Mesenchymal stem cell (in vitro differentiated cells and primary cell): ENCODE results near the gene HIRA.

Experiments used
- DNase-seq: peaks from one replicate; pipeline ENCODE4 v3.0.0-alpha.2; 2013
- H2AFZ ChIP-seq: one replicate; pipeline ENCODE4 v1.6.1; 2013; ENCODE audit warnings: low read depth, mild to moderate bottlenecking, control low read depth, inconsistent platforms, low read length, moderate library complexity
- H2AK5ac ChIP-seq: 2 replicates; pipeline ENCODE4 v1.6.1; 2013; ENCODE audit warnings: low read length, moderate library complexity, mild to moderate bottlenecking, inconsistent platforms; ENCODE audit not compliant: severe bottlenecking
- H2BK120ac ChIP-seq: one replicate; pipeline ENCODE4 v1.6.1; 2013; ENCODE audit warnings: low read depth, mild to moderate bottlenecking, inconsistent platforms, low read length, moderate library complexity
- H2BK12ac ChIP-seq, 2 experiments: one replicate each; pipeline ENCODE4 v1.6.1; 2013; ENCODE audit warnings: inconsistent platforms in 2 of 2, low read length in 2 of 2, mild to moderate bottlenecking in 2 of 2, moderate library complexity in 2 of 2, control low read depth in 1 of 2
- H2BK15ac ChIP-seq: one replicate; pipeline ENCODE4 v1.6.1; 2013; ENCODE audit warnings: mild to moderate bottlenecking, low read depth, inconsistent platforms; ENCODE audit not compliant: poor library complexity, severe bottlenecking
- H2BK5ac ChIP-seq: 2 replicates; pipeline ENCODE4 v1.6.1; 2013; ENCODE audit warnings: low read depth, mild to moderate bottlenecking, low read length, control low read depth, inconsistent platforms; ENCODE audit not compliant: poor library complexity, severe bottlenecking
- H3K14ac ChIP-seq, 2 experiments: one replicate each; pipeline ENCODE4 v1.6.1; 2013; ENCODE audit warnings: inconsistent platforms in 2 of 2, low read length in 2 of 2, control low read depth in 1 of 2, mild to moderate bottlenecking in 1 of 2, moderate library complexity in 1 of 2
- H3K18ac ChIP-seq, 2 experiments: one replicate each; pipeline ENCODE4 v1.6.1; 2013; ENCODE audit warnings: inconsistent platforms in 2 of 2, low read length in 2 of 2, control low read depth in 1 of 2, low read depth in 1 of 2, mild to moderate bottlenecking in 1 of 2
- H3K23ac ChIP-seq, 2 experiments: one replicate each; pipeline ENCODE4 v1.6.1; 2013; ENCODE audit warnings: inconsistent platforms in 2 of 2, low read length in 2 of 2, mild to moderate bottlenecking in 2 of 2, moderate library complexity in 2 of 2, control low read depth in 1 of 2
- H3K27ac ChIP-seq: 2 replicates; pipeline ENCODE4 v1.5.1; 2013; ENCODE audit warnings: mild to moderate bottlenecking, moderate library complexity, low read length, control low read depth, inconsistent platforms; ENCODE audit not compliant: poor library complexity, severe bottlenecking
- H3K27me3 ChIP-seq, 2 experiments: 2 replicates each; pipeline versions ENCODE4 v1.6.1 to v1.7.0; 2013; ENCODE audit warnings: low read length in 2 of 2, mild to moderate bottlenecking in 2 of 2, moderate library complexity in 2 of 2, control low read depth in 1 of 2, inconsistent platforms in 1 of 2; ENCODE audit not compliant: control insufficient read depth in 1 of 2, insufficient read depth in 1 of 2
- H3K36me3 ChIP-seq, 2 experiments: 2 replicates each; pipeline versions ENCODE4 v1.6.1 to v1.7.0; 2013; ENCODE audit warnings: low read length in 2 of 2, control low read depth in 1 of 2, inconsistent platforms in 1 of 2, low read depth in 1 of 2, mild to moderate bottlenecking in 1 of 2; ENCODE audit not compliant: insufficient read depth in 2 of 2, control insufficient read depth in 1 of 2
- H3K4ac ChIP-seq, 2 experiments: one replicate each; pipeline ENCODE4 v1.6.1; 2013; ENCODE audit warnings: inconsistent platforms in 2 of 2, low read length in 2 of 2, mild to moderate bottlenecking in 2 of 2, moderate library complexity in 2 of 2, control low read depth in 1 of 2, low read depth in 1 of 2
- H3K4me1 ChIP-seq: 2 replicates; pipeline ENCODE4 v1.6.1; 2013; ENCODE audit warnings: low read depth, low read length, control low read depth; ENCODE audit not compliant: control insufficient read depth, insufficient read depth
- H3K4me2 ChIP-seq: 2 replicates; pipeline ENCODE4 v1.6.1; 2013; ENCODE audit warnings: low read length, mild to moderate bottlenecking, inconsistent platforms; ENCODE audit not compliant: poor library complexity, severe bottlenecking
- H3K4me3 ChIP-seq, 2 experiments: 2 replicates each; pipeline versions ENCODE4 v1.5.1 to v1.7.0; 2013; ENCODE audit warnings: low read length in 2 of 2, mild to moderate bottlenecking in 2 of 2, control low read depth in 1 of 2, low read depth in 1 of 2; ENCODE audit not compliant: insufficient read depth in 1 of 2
- H3K79me1 ChIP-seq: replicated peaks from 2 replicates; pipeline ENCODE4 v1.6.1; 2013; ENCODE audit warnings: mild to moderate bottlenecking, control low read depth, low read length, inconsistent platforms; ENCODE audit not compliant: poor library complexity, severe bottlenecking
- H3K9ac ChIP-seq: 2 replicates; pipeline ENCODE4 v1.7.0; 2013; ENCODE audit warnings: mild to moderate bottlenecking, low read length, moderate library complexity
- H3K9me3 ChIP-seq: 2 replicates; pipeline ENCODE4 v1.7.0; 2013; ENCODE audit warnings: mild to moderate bottlenecking, low read length; ENCODE audit not compliant: control insufficient read depth
- H4K8ac ChIP-seq: one replicate; pipeline ENCODE4 v1.6.1; 2013; ENCODE audit warnings: inconsistent platforms, mild to moderate bottlenecking, low read length, moderate library complexity
- H4K91ac ChIP-seq: one replicate; pipeline ENCODE4 v1.6.1; 2013; ENCODE audit warnings: mild to moderate bottlenecking, low read length, inconsistent platforms
- WGBS: methylation state at CpG from one replicate; pipeline ENCODE4 v1.1.7; 2013; ENCODE audit warnings: mixed read lengths; 5-methylcytosine and 5-hydroxymethylcytosine counted together

HIRA gene

DNA sequence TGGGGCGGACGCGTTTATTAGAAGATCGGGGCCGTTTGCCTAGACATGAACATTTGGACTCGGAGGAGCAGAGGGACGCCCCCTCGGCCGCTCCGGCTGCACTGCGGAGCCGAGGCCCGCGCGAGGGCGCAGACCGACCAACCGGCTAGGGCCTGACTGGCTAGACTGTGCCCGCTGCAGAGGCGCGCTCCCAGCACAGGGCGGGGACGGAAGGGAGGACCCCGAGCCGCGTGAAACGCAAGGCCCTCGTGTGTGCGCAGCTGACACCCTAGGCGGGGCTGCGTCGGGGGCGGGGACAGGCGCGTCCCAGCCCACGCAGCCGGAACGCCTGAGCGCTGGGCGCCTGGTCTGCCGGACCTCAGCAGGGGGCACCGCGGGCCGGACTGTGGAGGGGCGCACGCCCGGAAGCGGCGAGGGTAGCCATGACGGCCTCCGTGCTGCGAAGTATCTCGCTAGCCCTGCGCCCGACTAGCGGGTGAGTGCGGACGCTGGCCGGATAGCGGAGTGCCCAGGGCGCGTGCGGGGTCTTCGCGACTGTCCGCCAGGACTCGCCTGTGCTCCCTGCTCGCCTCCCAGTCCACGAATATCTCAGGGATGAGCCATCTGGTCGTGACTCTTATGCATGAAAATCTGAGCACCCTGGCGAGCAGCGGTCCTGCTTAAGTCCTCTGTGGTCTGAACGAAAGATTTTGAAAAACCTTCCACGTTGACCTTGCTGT is 759 bp upstream of the HIRA start, which contains the start of gene MRPL40:
MRPL40 (plus strand) TSS at position 413 of the 719 bp plus-strand sequence; CDS start at position 423, 10 bp downstream.
- Histone ChIP-seq H3K9ac (peak within 1 kb of the TSS; percentile 98), H2AFZ (peak within 1 kb of the TSS; percentile 96), H2BK5ac (peak within 1 kb of the TSS; percentile 69), H3K27me3 (no peaks in the 10 kb centered on the region), H4K91ac (peak within 1 kb of the TSS; percentile 97), H3K14ac (peak within 1 kb of the TSS; percentile 58 to 99), H3K4me1 (peaks cover 8% of the 10 kb centered on the region), H3K23ac (peak within 1 kb of the TSS; percentile 64 to 81), H2BK15ac (peak within 1 kb of the TSS; percentile 91), H3K79me1 (peaks cover 13% of the 10 kb centered on the region), H3K4me3 (peak within 1 kb of the TSS; percentile 90 to 98), H2BK120ac (peak within 1 kb of the TSS; percentile 77), H2AK5ac (peak within 1 kb of the TSS; percentile 41), H3K4ac (peak within 1 kb of the TSS; percentile 96 to 99), H3K27ac (peak within 1 kb of the TSS; percentile 93), H3K18ac (peak within 1 kb of the TSS; percentile 99), H4K8ac (peak within 1 kb of the TSS; percentile 94), H3K4me2 (peak within 1 kb of the TSS; percentile 89), H2BK12ac (peak within 1 kb of the TSS in 1 of 2 experiments; percentile 39), H3K36me3 (peaks cover 19 to 32% of the 10 kb centered on the region in 2 experiments), H3K9me3 (no peaks in the 10 kb centered on the region)
- DNase-seq = peak; percentile 94
- WGBS = under 1% methylated on average over 69 of the region's 74 CpGs

- Histone ChIP-seq H3K27me3 (no peaks in the 10 kb centered on the region), H3K9me3 (no peaks in the 10 kb centered on the region), H3K18ac (peak overlapping the region; percentile 48 to 81), H3K23ac (peak overlapping the region in 1 of 2 experiments; percentile 81), H2BK5ac (no peak overlapping the region), H3K4me1 (peaks cover 8% of the 10 kb centered on the region), H2BK15ac (peak overlapping the region; percentile 91), H3K36me3 (peaks cover 11 to 21% of the 10 kb centered on the region in 2 experiments), H4K91ac (peak overlapping the region; percentile 55), H4K8ac (peak overlapping the region; percentile 94), H2AFZ (peak overlapping the region; percentile 78), H2AK5ac (no peak overlapping the region), H3K14ac (peak overlapping the region in 1 of 2 experiments; percentile 53), H3K27ac (peak overlapping the region; percentile 42), H3K79me1 (peaks cover 9% of the 10 kb centered on the region), H2BK12ac (peak overlapping the region in 1 of 2 experiments; percentile 45), H3K4me3 (peak overlapping the region; percentile 88 to 90), H3K4ac (peak overlapping the region; percentile 3 to 77), H2BK120ac (peak overlapping the region; percentile 71), H3K4me2 (peak overlapping the region; percentile 90), H3K9ac (peak overlapping the region; percentile 93)
- DNase-seq = peak; percentile 59
- under 1% methylated on average over 51 of the region's 53 CpGs for WGBS
Measured at GRCh38 chr22:19430890-19431541, 517 bp downstream of the HIRA start.

GRCh38 chr22:19429950-19430889 is 1.3 kb downstream of the HIRA start:
- Histone ChIP-seq H3K9me3 (no peaks in the 10 kb centered on the region), H4K8ac (no peak overlapping the region), H3K4me3 (peak overlapping the region; percentile 88 to 90), H3K27ac (peak overlapping the region; percentile 42), H2AFZ (no peak overlapping the region), H2BK12ac (peak overlapping the region in 1 of 2 experiments; percentile 58), H3K4ac (peak overlapping the region in 1 of 2 experiments; percentile 32), H2BK15ac (no peak overlapping the region), H3K18ac (peak overlapping the region in 1 of 2 experiments; percentile 81), H3K4me1 (peaks cover 8% of the 10 kb centered on the region), H3K27me3 (no peaks in the 10 kb centered on the region), H3K14ac (no peak overlapping the region), H4K91ac (no peak overlapping the region), H2BK5ac (no peak overlapping the region), H3K9ac (peak overlapping the region; percentile 93), H3K79me1 (peaks cover 7% of the 10 kb centered on the region), H3K36me3 (peaks cover 4 to 14% of the 10 kb centered on the region in 2 experiments), H3K23ac (no peak overlapping the region), H3K4me2 (peak overlapping the region; percentile 90), H2AK5ac (no peak overlapping the region), H2BK120ac (no peak overlapping the region)
- 51% methylated on average over 9 of the region's 12 CpGs for WGBS
- peak; percentile 73 for DNase-seq
